ENCODE measurements around the gene ZC3HAV1.

ZC3HAV1 gene

DNA sequence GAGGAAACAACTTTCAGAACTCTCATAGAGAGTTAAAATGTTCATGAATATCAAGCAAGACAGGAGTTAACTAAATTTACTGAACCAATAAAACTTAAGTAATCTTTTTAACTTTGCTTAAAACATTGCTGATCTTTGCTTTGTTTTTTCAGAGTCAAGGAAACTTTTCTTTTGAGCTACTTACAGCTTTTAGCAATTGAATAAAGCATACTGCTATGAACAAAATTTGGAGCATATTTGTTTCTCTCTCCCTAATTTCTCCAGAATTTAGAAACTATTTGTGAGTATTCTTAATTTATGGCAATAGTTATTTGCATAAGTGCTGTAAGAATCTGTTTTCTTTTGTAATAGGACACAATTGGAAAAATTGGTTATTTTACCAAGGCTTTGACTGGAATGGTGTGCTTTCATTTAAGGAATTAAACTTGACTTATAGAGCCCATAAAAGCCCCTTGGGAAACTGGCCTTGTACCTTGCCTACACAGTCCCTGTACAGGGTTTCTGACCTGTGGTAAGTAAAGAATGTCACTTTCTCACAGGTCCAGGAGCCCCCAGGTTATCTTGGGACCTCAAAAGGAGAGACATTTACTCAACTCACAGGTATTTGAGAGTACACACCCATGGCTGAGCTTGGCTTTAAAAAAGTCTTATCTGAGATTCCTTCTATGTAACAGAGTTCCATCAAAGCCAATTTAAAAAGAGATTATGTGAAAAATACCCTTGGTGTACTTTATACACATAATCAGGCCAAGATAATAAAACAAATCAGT is 105.0 kb downstream of the ZC3HAV1 start:
- peak; percentile 11 for DNase-seq

DNA sequence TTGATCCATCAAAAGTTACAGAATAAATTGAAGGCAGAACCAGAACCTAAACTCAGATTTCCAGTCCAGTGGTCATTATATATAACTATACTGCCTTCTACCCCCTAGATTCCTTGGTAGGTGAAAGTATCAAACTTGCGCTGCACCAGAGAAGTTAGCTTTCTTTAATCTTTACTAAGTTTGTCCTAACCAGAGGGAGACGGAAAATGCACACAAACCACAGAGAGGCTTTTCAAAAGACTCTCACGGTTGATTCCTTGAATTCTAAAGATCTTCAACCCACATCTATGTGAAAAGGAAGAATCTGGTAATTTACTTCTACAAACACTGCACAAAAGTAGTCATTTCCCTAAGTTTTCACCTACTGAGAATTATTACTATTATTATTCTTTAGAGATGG is 110.1 kb downstream of the ZC3HAV1 start:
- DNase-seq = no peak
